ENCODE measurements around the gene SGO2. TPM values are rescaled to one million over a fixed set of nuclear protein-coding genes. Genes with fewer than 3 reads are reported as not detected.

The SGO2 gene
- total and polyA plus RNA-seq, 9 of the 15 experiments (the other 6 are each of a cell fraction or from before 2014, with no cell fraction given) = 14.5 to 25.9 (median 16.6) TPM

DNA sequence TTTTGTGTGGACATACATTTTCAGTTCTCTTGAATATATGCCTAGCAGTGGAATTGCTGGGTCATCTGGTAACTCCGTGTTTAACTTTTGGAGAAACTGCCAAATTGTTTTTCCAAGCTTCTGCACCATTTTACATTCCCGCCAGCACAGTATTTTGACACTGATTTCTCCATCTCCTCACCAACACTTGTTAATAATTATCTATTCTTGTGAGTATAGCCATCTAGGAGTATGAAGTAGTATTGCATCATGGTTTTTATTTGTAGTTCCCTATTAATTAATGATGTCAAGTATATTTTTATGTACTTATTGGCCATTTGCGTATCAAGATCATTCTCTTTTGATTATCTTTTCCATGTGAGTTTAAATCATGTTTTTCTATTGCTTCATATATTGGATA is 41.9 kb downstream of the SGO2 start:
- in situ Hi-C loops (cut with MboI) = no loop called here
- Histone ChIP-seq H3K4me2 (ENCODE audit: insufficient read depth, low read length) (no peak overlapping the region), H3K9me3 (replicated peaks; ENCODE audit: control insufficient read depth, insufficient read depth, low read depth, low read length) (no peaks in the 10 kb centered on the region), H2AFZ (ENCODE audit: low read depth, low read length) (no peak overlapping the region), H3K27me3 (ENCODE audit: control insufficient read depth in 2 of 2, insufficient read depth in 2 of 2, low read length in 2 of 2) (no peaks in the 10 kb centered on the region), H3K9me1 (ENCODE audit: control insufficient read depth, insufficient read depth, low read length) (no peaks in the 10 kb centered on the region), H3K27ac (ENCODE audit: extremely low read depth, low read depth, low read length) (no peak overlapping the region), H4K20me1 (replicated peaks; ENCODE audit: control insufficient read depth, insufficient read depth, low read length) (no peaks in the 10 kb centered on the region), H3K9ac (ENCODE audit: insufficient read depth in 1 of 2, low read depth in 2 of 2, low read length in 2 of 2) (no peak overlapping the region), H3K79me2 (ENCODE audit: control insufficient read depth, insufficient read depth, low read length) (no peaks in the 10 kb centered on the region), H3K4me1 (replicated peaks in 1 of 2; ENCODE audit: control insufficient read depth in 2 of 2, insufficient read depth in 2 of 2, low read length in 2 of 2) (no peaks in the 10 kb centered on the region), H3K4me3 (no peak overlapping the region), H3K36me3 (ENCODE audit: control insufficient read depth, insufficient read depth, low read length) (peaks cover 18% of the 10 kb centered on the region; the same call in 1 of the 3 replicates)
- FAIRE-seq = no peak
- ATAC-seq = no peak
- no peak for TF ChIP-seq E4F1 (CRISPR knock-in tag; IDR thresholded peaks at IDR 0.05; ENCODE audit: borderline replicate concordance)
- TF ChIP-seq CEBPG (CRISPR knock-in tag; IDR thresholded peaks at IDR 0.05) = no peak
- peak in 1 of 2 experiments; percentile 50; a peak in 2 of 4 replicates for TF ChIP-seq CEBPG (tag; conservative IDR thresholded peaks at IDR 0.05 in 1 of 2, IDR thresholded peaks at IDR 0.05 in 1 of 2)
- no peak for TF ChIP-seq ZNF766 (CRISPR knock-in tag; conservative IDR thresholded peaks at IDR 0.05)
- no peak for TF ChIP-seq USF2 (CRISPR knock-in tag; IDR thresholded peaks at IDR 0.05)
- TF ChIP-seq HNRNPLL (IDR thresholded peaks at IDR 0.05; ENCODE audit: low read depth, low read length, poor library complexity, severe bottlenecking) = no peak
- TF ChIP-seq, protein P1, sequence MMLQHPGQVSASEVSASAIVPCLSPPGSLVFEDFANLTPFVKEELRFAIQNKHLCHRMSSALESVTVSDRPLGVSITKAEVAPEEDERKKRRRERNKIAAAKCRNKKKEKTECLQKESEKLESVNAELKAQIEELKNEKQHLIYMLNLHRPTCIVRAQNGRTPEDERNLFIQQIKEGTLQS (IDR thresholded peaks at IDR 0.05) = peak; percentile 21; the same call in 1 of the 2 replicates
- TF ChIP-seq, protein P1 (CRISPR knock-in tag; conservative IDR thresholded peaks at IDR 0.05) = no peak
- no peak for TF ChIP-seq CHD2 (IDR thresholded peaks at IDR 0.05; ENCODE audit: low read depth, low read length)
- TF ChIP-seq FOXK2 (conservative IDR thresholded peaks at IDR 0.05 in 1 of 2, IDR thresholded peaks at IDR 0.05 in 1 of 2; ENCODE audit: low read depth in 2 of 2) = no peak
- TF ChIP-seq EGR1 (conservative IDR thresholded peaks at IDR 0.05) = no peak
- 84% methylated on average over 3 of the region's 3 CpGs for WGBS (ENCODE audit: insufficient coverage, low coverage, missing lambda C conversion rate)
- DNase-seq (ENCODE audit: extremely low read depth in 1 of 4, low spot score in 3 of 4) = no peak
- intact Hi-C loops (cut with micrococcal nuclease) = no loop called here
- no TSS peak for BruUV-seq (replicated peaks)
- ChIA-PET CTCF (ENCODE audit: low intra/inter-chr PET ratio) (no interaction called here), POLR2A (interaction anchor here (1.6 kb wide), 1 partner anchor 8 kb away, joined by 4 read pairs; no protein-coding TSS in a partner anchor)

Measured in K562 (cell line).